Activated B cell treated with CpG ODN at 0.5 μM for 24 hours (primary cell): ENCODE measurements around the gene TRPV4. TPM values are rescaled to one million over a fixed set of nuclear protein-coding genes. Genes with fewer than 3 reads are reported as not detected.

ENCODE experiments used
- ATAC-seq: fragments of 200-7000 bp; cut with Tn5 transposase; one replicate; pipeline ENCODE4 v1.10.0; 2021; ENCODE audit warnings: low read depth, mild to moderate bottlenecking, moderate library complexity
- CTCF ChIA-PET: fragments of 350-600 bp; sonication (Branson Sonifier 250); formaldehyde crosslinking; loops from one replicate; lab custom pipeline; 2021; ENCODE audit warnings: antibody characterized with exemption; lab: Charles Lee
- POLR2A ChIA-PET: fragments of 350-600 bp; sonication (Branson Sonifier 250); formaldehyde crosslinking; loops from one replicate; lab custom pipeline; 2021; ENCODE audit warnings: antibody characterized with exemption; lab: Charles Lee
- DNase-seq: peaks from one replicate; pipeline ENCODE4 v3.0.0; 2022
- H3K27ac Mint-ChIP-seq: one replicate; pipeline ENCODE4 v1.8.0; 2020; ENCODE audit warnings: mixed read lengths
- H3K27me3 Mint-ChIP-seq: one replicate; pipeline ENCODE4 v1.8.0; 2021; ENCODE audit warnings: mixed read lengths
- H3K36me3 Mint-ChIP-seq: one replicate; pipeline ENCODE4 v1.8.0; 2021; ENCODE audit warnings: low read depth, mixed read lengths
- H3K4me1 Mint-ChIP-seq: one replicate; pipeline ENCODE4 v1.8.0; 2021; ENCODE audit warnings: mixed read lengths
- H3K4me3 Mint-ChIP-seq: one replicate; pipeline ENCODE4 v1.8.0; 2020; ENCODE audit warnings: mild to moderate bottlenecking, mixed read lengths
- H3K9me3 Mint-ChIP-seq: one replicate; pipeline ENCODE4 v1.8.0; 2020; ENCODE audit warnings: mixed read lengths
- CTCF ChIP-seq: fragments of 200-600 bp; IDR thresholded peaks from one replicate; pipeline ENCODE4 v1.8.0; 2022; ENCODE audit warnings: antibody characterized with exemption, mild to moderate bottlenecking
- intact Hi-C: fragments of 100-400 bp; cut with micrococcal nuclease; formaldehyde crosslinking; loops from one replicate; pipeline ENCODE4 v1.15.1; 2024
- total RNA-seq: library from RNA; stranded (reverse); gene quantifications from 2 replicates; pipeline ENCODE4 v1.2.3, GENCODE V29; 2022

Gene TRPV4
- total RNA-seq, 1 donor from 2014 or later, result not detected

GRCh38 chr12:109830267-109830666, 2.9 kb downstream of the TRPV4 start:
- no peak for DNase-seq
- no peak for TF ChIP-seq CTCF
- POLR2A ChIA-PET, result no interaction called here
- H3K4me3 Mint-ChIP-seq, result no peak overlapping the region
- CTCF ChIA-PET, result no interaction called here
- no peaks in the 10 kb centered on the region for H3K36me3 Mint-ChIP-seq
- intact Hi-C loops, result no loop called here
- no peaks in the 10 kb centered on the region for H3K9me3 Mint-ChIP-seq
- no peak for ATAC-seq
- peaks cover 4% of the 10 kb centered on the region for H3K4me1 Mint-ChIP-seq
- H3K27ac Mint-ChIP-seq, result no peak overlapping the region
- peaks cover 32% of the 10 kb centered on the region for H3K27me3 Mint-ChIP-seq

GRCh38 chr12:109829667-109830066, 3.5 kb downstream of the TRPV4 start:
- POLR2A ChIA-PET, result no interaction called here
- no peaks in the 10 kb centered on the region for H3K9me3 Mint-ChIP-seq
- peaks cover 28% of the 10 kb centered on the region for H3K27me3 Mint-ChIP-seq
- H3K4me1 Mint-ChIP-seq, result peaks cover 4% of the 10 kb centered on the region
- no peak for ATAC-seq
- DNase-seq, result no peak
- H3K4me3 Mint-ChIP-seq, result no peak overlapping the region
- no peak for TF ChIP-seq CTCF
- no peak overlapping the region for H3K27ac Mint-ChIP-seq
- CTCF ChIA-PET, result interaction anchor here (1.3 to 2.1 kb wide), 2 partner anchors 15 to 23 kb away, joined by 3 to 9 read pairs; no protein-coding TSS in a partner anchor
- intact Hi-C loops, result no loop called here
- H3K36me3 Mint-ChIP-seq, result no peaks in the 10 kb centered on the region

GRCh38 chr12:109828754-109829511, 4.3 kb downstream of the TRPV4 start:
- no peak for ATAC-seq
- Mint-ChIP-seq H3K4me3 (no peak overlapping the region), H3K36me3 (no peaks in the 10 kb centered on the region), H3K9me3 (no peaks in the 10 kb centered on the region), H3K27ac (no peak overlapping the region), H3K4me1 (peaks cover 4% of the 10 kb centered on the region), H3K27me3 (peaks cover 27% of the 10 kb centered on the region)
- no peak for DNase-seq
- TF ChIP-seq CTCF, result no peak
- intact Hi-C loops, result no loop called here
- CTCF ChIA-PET, result interaction anchor here (1.3 to 2.1 kb wide), 2 partner anchors 16 to 24 kb away, joined by 3 to 9 read pairs; no protein-coding TSS in a partner anchor
- POLR2A ChIA-PET, result no interaction called here

- H3K36me3 Mint-ChIP-seq, result no peaks in the 10 kb centered on the region
- no peaks in the 10 kb centered on the region for H3K9me3 Mint-ChIP-seq
- ChIA-PET POLR2A (no interaction called here), CTCF (interaction anchor here (2.1 kb wide), 1 partner anchor 17 kb away, joined by 9 read pairs; no protein-coding TSS in a partner anchor)
- H3K4me1 Mint-ChIP-seq, result no peaks in the 10 kb centered on the region
- no peak overlapping the region for H3K4me3 Mint-ChIP-seq
- ATAC-seq (no peak), DNase-seq (no peak)
- TF ChIP-seq CTCF, result no peak
- intact Hi-C loops, result no loop called here
- H3K27me3 Mint-ChIP-seq, result peaks cover 22% of the 10 kb centered on the region
- no peak overlapping the region for H3K27ac Mint-ChIP-seq
These were observed 5.3 kb downstream of the TRPV4 start for GRCh38 chr12:109827566-109828550.
